Left lobe of liver (tissue), 2 donors: ENCODE measurements around the gene SNRNP200. TPM values are rescaled to one million over a fixed set of nuclear protein-coding genes. Genes with fewer than 3 reads are reported as not detected.

Experiments
- ATAC-seq: fragments of 200-7000 bp; cut with Tn5 transposase; one replicate; pipeline ENCODE4 v1.9.1; 2020; ENCODE audit warnings: mild to moderate bottlenecking, moderate library complexity
- DNase-seq: peaks from one replicate; pipeline ENCODE4 v3.0.0-alpha.2; 2020; ENCODE audit warnings: low spot score
- total RNA-seq: library from RNA; stranded (reverse); gene quantifications from one replicate; pipeline ENCODE4 v1.2.1, GENCODE V29; 2021
- donor health status: DM: no; HTN: no; CAD: no; lungs with moderate emphysema.
- donor health status: DM: no; HTN: yes; CAD: no.

The SNRNP200 gene
- total RNA-seq, 1 donor from 2014 or later: 49.7 TPM

DNA sequence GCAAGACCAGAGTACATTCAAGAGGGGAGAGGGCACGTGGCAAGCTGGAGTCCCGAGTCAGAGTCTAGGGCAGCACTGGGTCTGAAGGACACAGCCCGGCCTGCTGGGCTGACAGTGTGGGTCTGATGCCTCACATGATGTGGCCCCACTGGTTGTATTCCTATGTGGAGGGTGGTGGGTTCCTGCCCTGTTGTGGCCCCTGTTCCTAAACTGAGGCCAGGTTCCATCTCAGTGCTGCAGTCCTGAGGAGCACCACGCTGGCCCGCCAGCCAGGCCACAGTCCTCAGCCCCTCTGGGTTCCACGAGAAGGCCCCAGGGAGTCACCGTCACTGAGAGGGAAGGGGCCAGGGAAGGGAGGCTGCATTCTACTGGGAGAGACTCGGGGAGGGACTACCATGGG lies 52.8 kb downstream of the SNRNP200 start:
- DNase-seq (no peak), ATAC-seq (no peak)

DNA sequence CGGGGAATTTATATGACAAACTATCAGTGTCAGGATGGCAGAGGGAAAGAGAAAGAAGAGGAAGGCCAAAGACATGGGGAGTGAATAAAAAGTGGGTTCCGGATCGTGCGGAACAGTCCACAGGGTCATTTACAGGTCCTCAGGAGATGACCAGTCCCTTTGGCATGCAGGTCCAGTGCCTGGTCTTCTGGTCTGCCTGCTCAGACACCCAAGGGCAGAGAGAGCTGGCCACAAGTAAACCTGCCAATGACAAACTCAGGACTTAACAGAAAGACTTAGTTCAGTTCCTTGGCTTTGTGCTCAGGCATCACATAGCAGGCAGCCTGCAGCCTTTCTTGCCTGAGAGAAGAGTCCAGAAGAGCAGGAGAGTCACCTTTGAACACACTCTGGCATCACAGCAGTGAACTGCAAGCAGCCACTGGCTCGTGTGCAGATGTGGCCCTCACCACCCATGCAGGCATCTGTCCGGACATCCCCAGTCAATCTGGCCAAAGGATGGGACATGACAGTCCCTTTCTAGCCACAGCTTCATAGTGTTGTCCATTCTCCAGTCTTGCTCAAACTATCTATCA lies 53.5 kb downstream of the SNRNP200 start:
- no peak for DNase-seq
- peak; percentile 50 for ATAC-seq

DNA sequence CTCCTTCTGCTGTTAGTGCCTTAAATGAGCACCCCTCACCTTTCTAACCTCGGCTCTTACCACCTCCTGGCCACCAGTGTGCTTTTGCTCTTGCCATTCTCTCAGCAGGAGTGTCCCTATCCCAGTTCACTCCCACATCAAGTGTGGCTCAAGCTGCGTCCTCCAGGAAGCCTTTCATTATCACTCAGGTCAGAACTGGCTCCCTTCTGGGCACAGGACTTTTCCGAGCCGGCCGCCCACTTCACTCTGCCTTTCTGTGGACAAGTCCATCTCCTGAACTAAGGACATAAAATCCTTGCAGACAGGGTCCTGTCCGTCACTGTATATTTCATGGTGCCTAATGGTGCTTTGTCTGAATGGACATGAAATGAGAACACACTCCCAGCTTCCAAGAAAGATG lies 55.2 kb downstream of the SNRNP200 start:
- DNase-seq: no peak
- ATAC-seq: no peak

DNA sequence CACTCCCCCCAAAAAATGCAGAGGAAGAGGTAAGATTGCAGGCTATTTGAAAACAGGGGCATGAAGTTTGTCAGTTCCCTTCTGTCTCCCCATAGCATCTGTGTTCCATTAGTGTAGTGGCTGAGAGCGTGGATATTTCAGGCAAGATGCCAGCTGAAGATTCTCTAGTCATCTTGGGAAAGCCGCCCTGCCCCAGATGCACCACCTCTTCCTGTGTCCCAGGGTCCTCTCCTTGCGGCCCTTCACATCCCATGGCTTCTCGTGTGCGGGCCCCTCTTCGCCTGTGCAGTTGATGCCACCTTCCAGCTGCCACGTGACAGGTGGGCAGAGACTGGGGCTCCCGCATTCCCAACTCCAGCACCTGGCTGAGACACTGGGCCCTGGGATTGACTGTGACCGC lies 55.7 kb downstream of the SNRNP200 start:
- ATAC-seq (no peak), DNase-seq (no peak)

DNA sequence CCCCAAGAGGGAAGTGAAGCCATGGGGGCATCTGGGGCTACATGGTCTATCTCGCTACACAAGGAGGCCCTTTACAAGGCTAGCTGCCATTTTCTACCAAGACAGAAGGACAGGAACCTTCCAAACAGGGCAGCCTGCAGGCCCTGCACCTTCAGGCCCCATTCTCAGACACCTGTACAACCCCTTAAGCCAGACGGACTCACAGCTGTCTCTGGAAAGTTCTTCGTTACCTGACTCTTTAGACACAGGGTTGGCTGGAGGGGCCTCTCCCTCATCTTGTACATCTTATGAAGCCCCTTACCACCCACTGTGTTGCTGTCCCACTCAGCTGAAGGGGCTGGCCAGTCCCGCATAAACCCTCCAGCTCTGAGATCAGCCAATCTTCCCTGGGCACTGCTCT lies 56.7 kb downstream of the SNRNP200 start:
- ATAC-seq (no peak), DNase-seq (no peak)

DNA sequence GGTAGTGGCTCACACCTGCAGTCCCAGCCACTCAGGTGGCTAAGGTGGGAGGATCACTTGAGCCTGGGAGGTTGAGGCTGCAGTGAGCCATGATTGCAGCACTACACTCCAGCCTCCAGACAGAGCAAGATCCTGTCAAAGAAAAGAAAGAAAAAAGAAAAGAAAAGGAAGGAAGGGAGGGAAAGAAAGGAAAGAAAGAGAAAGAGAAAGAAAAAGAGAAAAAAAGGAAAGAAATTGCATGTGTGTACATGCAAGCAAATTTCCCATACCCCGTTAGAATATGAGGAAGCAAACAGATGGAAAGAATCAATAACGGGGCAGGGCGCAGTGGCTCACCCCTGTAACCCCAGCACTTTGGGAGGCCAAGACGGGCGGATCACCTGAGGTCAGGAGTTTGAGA lies 57.5 kb downstream of the SNRNP200 start:
- DNase-seq (no peak), ATAC-seq (no peak)

DNA sequence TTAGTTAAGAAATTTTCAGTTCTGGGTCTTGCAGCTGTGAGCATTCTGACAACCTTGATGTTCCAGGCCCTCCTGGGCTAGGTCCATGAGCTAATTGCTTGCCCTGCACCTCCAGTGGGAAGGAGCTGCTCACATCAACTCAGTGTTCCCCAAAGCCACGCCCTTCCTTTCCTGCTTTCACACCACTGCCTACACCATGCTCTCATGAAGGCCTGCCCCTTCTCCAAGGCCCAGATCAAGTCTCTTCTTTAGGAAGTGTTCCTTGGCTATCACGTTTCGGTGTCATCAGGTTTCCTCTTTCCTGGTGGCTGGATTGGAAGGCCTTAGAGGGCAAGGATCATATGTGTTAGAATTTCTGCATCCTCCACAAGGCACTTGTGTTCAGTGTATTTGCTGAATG lies 58.3 kb downstream of the SNRNP200 start:
- DNase-seq: no peak
- peak; percentile 32 for ATAC-seq

DNA sequence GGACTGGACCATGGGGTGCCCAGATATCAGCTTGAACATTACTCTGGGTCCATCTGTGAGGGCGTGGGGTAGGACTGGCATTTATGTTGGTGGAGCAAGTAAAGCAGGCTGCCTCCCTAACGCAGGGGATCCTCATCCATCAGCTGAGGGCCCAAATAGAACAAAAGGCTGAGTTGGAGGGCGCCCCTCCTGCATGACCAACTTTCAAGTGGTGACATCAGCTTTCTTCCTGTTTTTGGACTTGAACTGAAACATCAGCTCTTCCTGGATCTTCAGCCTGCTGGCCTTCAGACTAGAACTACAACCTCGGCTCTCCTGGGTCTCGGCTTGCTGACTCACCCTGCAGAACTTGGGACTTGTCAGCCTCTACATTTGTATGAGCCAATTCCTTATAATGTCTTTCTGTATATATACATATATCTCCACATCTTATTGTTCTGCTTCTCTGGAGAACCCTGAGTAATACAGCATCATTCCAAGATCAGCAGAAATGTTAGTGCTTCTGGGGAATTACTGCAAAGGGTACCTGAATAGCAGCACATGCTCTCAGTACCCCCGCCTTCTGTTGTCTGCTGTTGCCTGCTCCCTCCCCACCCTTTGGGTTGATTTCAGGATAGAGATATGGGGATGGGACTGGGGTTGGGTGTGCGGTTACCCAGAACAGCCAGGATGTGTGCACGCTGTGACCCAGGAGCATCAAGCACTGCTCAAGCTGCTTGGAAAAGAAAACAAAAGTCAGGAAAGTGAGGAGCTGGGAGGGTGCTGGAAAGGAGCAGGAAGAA lies 59.5 kb downstream of the SNRNP200 start:
- DNase-seq: no peak

DNA sequence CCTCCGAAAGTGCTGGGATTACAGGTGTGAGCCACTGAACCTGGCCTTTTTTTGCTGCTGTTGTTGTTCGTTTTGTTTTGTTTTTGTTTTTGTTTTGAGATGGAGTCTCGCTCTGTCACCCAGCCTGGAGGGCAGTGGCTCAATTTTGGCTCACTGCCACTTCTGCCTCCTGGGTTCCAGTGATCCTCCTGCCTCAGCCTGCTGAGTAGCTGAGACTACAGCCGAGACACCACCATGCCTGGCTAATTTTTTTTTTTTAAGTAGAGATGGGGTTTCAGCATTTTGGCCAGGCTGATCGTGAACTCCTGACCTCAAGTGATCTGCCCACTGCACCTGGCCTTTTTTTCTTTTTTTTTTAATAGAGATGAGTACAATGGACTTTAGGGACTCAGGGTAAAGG lies 61.5 kb downstream of the SNRNP200 start:
- ATAC-seq (no peak), DNase-seq (no peak)

More for the DNA sequence above, 59.5 kb downstream of the SNRNP200 start:
- peak; percentile 17 for ATAC-seq

DNA sequence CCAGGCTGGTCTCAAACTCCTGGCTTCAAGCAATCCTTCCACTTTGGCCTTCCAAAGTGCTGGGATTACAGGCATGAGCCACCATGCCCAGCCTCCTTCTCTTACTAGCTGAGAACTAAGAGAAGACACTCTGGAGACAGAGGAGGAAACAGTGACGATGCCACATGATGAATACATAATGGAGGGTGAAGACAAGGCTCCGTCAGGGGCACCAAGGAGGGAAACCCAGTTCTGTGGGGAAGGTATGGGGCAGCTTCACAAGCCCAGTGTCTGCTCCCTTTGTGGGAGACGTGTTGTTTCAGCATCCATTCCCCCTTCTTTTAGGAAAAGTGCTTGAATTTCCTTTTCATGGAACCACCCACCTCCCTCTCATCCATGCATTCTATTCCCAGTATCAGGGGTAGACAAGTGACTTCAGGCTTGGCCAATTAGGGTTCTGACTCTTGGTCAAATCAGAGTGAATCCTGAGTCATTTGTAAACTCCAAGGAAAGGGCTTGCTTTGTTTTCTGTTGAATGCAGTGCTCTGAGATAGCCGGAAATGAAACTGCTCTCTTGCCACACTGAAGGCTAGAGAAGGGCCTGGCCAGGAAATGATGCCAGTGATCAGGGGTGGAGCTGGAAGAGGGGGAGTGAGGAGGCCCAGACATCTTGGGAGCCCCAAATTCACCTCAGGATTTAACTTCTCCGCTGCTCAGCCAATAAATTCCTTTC lies 63.3 kb downstream of the SNRNP200 start:
- no peak for DNase-seq
- ATAC-seq: peak; percentile 63

DNA sequence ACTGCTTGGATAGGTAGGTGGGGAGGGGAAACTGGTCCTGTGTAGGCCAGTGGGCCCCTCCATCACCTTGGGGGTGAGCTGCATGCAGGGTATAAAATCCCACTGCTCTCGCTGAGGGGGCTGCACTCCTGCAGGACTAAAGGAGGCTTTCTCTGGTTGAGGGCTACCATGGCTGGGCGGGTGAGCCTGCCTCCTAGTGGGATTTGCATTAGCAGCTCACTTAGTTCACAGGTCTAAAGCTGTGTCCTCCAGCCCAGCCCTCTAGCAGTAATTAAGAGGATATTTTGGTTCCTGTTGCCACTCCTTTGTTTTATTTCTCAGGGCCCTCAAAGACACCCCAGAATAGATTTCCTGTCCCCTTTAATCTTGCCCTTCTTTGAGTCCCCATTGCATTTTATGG lies 64.1 kb downstream of the SNRNP200 start:
- DNase-seq: no peak
- ATAC-seq: no peak

DNA sequence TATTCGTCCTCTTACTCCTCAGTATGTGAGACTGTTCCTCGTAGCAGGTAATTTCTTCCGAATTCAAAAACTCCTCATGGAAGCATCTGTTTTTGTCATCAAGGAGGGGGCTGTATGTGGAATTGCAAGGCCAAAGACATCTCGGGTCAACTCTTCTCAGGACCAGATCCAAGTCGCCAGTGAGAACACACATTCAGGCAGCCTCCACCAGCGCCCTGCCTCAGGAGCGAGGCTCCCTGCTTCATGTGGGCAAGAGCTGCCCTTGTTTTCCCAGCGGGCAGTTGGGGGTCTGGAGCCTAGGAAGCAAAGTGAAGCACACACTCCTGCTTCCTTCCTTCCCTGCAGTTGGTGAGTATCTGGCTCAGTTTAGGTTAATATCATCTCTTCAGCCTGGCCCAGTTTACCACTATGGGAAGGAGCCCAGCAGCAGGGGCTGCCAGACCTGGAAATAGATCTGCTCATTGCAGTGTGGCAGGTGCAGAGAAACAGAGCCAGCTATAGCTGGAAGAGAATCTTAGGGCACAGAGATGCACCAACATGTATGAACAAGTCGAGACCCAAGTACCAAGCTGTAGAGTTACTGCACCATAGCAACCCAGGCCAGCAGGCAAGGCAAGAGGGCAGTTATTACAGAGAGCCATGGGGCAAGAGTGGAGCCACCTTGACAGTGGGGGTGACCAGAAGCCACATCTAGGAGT lies 64.9 kb downstream of the SNRNP200 start:
- no peak for DNase-seq
- no peak for ATAC-seq

DNA sequence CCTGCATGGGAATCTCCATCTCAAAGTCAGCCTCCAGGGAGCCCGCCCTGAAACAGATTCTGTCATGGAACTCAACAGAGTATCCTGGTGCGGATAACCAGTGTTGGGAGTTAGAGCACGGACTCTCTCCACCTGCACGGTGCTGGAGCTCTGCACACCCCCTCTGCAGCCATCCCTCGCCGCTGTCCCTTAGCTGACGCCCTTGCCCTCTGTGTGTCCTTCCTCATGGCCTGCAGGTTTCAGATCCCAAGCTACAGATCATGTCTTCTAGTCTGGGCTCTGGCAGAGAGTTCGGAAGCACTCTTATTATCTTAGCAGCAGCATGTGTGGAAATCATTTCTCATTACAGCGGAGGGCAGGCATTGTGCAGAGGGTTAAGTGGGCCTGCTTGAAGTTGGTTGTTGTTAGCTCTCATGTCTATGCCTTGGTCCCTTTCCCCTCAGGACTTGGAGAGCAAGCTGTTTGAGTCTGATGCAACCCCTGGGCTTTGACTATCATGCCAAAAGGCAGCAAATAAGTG lies 65.5 kb downstream of the SNRNP200 start:
- no peak for ATAC-seq
- no peak for DNase-seq

DNA sequence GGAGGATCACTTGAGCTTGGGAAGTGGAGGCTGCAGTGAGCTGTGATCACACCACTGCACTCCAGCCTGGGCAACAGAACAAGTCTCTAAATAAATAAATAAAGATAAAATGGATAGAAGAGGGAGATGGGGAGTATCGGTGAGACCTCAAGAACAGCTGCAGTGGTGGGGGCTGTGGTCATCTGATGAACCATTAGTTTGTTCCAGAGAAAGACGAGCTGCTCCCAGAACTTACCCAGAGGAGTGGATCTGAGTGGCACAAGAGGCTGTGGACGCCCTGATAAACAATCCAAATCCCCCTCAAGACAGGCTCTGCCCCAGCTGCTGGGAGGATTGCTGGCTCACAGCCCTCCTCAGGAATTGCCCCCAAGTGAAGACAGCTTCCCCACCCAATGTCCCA lies 66.3 kb downstream of the SNRNP200 start:
- DNase-seq (no peak), ATAC-seq (no peak)

DNA sequence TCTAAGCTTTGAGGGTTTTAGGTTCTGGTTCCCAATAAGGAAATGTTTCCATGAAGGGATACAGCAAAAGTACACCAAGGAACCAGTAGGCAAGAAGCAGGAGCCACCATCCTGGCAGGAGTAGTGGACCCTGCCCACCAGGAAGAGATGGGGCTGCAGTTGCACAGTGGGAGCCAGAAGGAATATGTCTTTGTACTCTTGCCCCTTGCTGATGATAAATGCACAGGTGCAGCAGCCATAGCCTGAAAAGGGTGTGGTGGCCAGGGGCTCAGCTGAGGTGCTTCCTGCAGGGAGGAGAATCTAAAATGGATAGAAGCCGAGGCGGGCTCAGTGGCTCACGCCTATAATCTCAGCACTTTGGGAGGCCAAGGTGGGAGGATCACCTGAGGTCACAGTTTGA lies 67.1 kb downstream of the SNRNP200 start:
- DNase-seq (no peak), ATAC-seq (no peak)

DNA sequence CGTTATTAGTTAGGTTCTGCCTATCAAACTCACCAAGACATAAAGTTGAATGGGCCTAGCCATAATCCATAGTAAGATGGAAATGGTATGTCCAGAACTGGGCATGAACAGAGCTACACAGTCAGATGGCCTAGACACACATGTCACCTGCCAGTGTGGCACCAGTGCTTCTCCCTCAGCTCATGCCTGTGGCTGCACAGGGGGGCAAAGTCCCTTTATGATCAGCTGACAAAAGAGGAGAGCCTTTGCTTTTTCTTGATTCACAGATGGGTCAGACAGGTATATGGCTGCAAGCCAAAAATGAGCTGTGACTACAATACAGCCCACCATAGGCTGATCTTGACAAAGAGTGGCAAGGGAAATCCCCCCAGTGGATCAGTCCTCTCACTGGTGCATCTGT lies 68.5 kb downstream of the SNRNP200 start:
- ATAC-seq (peak; percentile 33), DNase-seq (no peak)

DNA sequence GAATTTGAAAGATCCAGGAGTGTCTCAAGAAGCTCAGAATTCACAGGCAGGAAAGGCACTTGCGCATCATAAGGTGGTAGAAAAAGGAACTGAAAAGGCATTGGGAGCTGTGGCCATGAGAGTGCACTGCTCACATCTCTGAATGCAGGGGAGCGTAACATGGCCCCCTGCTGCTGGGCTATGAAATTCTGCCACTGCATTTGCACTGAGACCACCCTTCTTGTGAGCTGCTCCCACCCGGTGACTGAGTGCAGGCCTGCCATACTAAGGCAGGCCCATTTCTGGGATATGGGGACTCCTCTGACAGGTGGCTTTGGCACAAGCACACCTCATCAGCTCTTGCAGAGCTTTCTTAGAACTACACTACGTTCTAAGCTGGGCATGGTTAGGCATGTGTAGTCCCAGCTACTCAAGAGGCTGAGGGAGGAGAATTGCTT lies 71.4 kb downstream of the SNRNP200 start:
- ATAC-seq (no peak), DNase-seq (no peak)

DNA sequence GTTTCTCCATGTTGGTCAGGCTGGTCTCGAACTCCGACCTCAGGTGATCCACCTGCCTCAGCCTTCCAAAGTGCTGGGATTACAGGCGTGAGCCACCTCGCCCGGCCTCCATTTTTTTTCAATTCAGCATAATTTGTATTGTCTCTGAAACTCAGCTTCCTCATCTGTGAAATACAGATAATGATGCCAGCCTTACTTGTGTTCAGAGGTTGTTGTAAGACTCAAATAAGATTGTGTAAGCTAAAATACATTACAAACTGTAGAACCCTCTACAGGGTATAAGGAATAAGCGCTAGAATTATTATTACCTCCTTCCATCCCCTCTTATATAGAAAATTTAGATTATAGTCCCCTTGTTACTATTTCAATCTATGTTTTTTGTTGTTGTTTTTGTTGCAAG lies 71.9 kb downstream of the SNRNP200 start:
- DNase-seq: no peak
- ATAC-seq: no peak

DNA sequence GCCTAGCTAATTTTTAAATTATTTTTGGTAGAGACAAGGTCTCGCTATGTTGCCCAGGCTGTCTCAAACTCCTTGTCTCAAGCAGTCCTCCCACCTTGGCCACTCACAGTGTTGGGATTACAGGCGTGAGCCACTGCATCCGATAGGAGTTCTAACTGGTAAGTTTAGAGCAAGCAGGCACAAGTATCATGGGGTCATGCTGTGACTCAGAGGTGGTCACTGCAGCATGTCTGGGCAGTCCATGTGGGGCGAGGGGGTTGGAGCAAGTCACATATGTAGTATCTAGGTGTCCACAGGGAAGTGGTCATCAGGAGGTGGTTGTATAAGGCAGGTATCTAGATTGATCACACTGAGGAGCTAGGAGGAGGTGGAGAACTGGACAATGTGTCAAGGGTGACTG lies 74.0 kb downstream of the SNRNP200 start:
- ATAC-seq (no peak), DNase-seq (no peak)

DNA sequence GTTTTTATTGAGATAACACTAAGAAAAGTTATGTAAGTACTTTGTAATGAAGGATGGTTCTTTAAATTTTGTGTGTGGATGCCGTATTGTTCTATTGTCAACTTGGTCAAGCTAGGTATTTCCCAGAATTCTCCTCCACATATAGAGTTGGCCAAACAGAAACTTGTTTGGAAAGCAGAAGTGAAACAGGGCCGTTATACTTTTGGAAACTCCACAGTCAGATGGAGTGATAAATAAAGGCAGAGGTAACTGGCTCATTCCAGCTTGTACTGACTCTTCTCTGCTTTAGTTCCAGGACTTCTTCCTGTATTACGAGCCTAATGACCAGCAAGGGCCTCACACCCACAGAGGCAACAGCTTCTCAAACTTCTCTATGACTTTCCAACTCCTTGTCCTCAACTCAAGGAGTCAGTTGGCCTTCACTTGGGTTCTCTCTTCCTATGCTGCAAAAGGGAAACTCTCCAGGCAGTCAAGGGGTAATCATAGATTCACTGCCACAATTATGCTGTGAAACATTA lies 80.3 kb downstream of the SNRNP200 start:
- DNase-seq (no peak), ATAC-seq (no peak)
